ENCODE results near the gene ARSI. TPM values are rescaled to one million over a fixed set of nuclear protein-coding genes. Genes with fewer than 3 reads are reported as not detected.
A peak's percentile ranks its signal among the peaks of the same experiment; 100 is the strongest.

The ARSI gene
- polyA plus RNA-seq, 3 donors: 2.8 to 4.7 (median 3.9) TPM

- no peak for DNase-seq
These were observed 8.4 kb upstream of the ARSI start for GRCh38 chr5:150311015-150311692.

DNA sequence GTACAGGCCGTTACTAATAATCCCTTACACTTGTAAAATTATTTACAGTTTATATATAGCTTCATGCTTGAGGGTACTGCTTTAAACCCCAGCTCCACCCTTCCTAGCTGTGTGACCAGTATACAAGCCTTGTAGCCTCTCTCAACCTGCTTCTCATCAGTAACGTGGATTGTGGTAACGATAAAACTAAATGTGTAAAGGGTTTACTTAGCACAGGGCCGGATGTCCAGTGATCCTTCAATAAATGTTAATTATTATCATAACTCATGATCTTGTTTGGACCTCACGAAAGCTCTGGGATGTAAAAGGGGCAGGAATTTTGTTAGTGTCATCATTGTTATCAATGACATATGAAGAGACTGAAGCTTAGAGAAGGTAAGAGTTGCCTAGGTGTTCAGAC is 7.5 kb upstream of the ARSI start:
- DNase-seq: no peak

DNA sequence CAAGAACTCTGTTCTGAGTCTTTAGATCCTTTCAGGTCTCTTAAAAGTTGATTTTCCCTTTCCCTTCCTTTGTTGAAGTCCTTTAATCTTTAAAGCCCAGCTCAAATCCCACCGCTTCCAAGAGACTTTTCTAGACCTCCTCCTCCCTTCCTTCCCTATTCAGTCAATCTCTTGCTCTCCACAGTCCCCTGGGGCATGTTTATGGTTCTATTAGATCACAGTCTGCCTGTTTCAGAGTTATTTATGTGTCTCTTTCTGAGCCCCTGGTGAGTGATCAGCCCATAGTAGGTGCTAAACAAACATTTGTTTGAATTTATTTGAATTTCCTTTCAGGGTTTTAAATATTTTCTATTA is 7.2 kb upstream of the ARSI start:
- no peak for DNase-seq

GRCh38 chr5:150309101-150309885 is 6.6 kb upstream of the ARSI start:
- no peak for DNase-seq

DNA sequence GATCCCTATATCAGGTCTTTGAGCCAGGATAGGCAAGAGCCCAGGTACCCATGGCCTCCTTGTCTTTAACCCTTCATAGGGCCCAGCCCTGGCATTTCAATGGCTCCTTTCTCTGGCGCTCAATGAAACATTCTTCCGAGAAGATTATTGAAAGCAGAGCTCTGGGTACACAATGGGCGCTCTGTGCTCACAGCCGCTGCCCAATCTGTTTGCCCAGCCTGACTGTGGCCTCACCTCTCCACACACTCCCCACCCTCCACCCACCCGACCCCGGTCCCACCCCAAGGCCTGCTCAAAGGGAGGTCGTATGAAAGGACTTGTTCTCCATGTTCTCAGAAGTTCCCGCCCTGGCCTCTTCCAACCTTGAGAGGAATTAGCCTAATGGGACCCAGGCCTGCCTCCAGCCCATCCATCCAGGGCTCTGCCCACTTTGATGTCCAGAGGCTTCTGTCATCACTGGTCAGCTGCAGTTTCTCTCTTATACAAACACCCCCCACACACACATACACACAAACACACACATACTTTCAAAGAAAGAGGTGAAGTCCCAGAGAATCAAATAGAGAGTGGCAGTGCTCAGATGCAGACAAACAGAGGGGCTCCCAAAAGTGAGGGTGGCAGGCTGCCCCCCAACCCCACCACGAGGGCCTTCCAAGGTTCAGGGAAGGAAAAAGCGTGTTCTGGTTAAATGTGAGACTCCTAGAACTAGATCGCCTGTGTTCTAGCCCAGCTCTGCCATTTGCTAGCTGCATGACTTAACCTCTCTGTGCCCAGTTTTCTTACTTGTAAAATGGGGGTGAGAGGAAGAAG is 5.1 kb upstream of the ARSI start:
- no peak for DNase-seq

DNA sequence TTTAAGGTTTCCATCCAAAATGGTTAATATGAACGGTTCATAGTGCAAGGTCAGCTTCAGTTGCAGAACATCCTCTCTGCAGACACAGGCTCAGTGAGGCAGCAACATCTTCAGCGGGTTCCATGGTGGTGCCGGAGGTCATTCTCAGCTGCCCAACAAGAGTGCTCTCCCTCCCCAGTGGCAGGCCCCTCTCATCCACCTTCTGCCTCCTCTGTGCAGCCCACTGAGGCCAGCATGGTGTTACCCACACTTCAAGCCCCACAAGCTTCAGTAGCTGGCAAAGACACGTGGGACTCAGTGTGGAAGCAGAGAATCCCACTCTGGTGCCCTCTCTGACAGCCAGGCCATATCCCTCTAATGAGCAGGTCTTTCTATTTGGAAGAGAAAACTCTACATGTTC is 4.1 kb upstream of the ARSI start:
- no peak for DNase-seq

DNA sequence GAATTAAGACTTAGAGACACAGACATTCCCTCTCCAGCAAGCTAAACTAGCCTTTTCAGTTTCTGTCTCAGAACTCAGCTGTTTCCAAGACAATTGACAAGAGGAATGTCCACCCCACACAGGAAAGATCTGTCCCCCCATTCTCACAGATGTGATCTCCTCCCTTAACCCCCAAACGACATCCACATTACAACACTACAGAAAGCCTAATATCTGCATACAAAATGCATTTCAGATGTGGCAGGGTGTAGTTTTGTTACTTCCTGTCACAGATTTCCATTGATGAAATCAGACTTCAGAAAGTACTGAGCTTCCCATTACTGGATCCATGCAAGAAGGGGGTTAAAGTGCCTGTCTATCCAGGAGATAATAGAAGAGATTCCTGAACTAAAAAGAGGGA is 2.9 kb upstream of the ARSI start:
- DNase-seq: no peak

DNA sequence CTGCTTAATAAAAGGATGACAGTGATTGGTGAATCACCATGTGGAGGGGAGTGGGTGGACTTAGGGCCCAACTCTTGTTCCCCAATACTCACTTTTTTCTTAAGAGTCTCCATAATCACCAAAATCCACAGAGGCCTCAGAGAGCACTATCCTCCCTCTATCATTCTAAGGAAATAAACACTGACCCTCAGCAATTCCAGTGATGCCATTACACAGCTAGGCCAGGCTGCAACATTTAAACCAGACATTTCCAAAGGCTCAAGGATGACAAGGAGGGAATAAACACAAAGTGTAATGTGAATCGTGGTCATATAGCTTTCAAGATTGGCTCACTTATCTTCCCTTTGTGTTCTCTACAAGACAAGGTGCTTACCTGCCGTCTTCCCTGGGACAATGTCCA is 2.4 kb upstream of the ARSI start:
- DNase-seq: no peak

- DNase-seq: no peak
These were observed 1.9 kb upstream of the ARSI start for GRCh38 chr5:150304481-150305081.

DNA sequence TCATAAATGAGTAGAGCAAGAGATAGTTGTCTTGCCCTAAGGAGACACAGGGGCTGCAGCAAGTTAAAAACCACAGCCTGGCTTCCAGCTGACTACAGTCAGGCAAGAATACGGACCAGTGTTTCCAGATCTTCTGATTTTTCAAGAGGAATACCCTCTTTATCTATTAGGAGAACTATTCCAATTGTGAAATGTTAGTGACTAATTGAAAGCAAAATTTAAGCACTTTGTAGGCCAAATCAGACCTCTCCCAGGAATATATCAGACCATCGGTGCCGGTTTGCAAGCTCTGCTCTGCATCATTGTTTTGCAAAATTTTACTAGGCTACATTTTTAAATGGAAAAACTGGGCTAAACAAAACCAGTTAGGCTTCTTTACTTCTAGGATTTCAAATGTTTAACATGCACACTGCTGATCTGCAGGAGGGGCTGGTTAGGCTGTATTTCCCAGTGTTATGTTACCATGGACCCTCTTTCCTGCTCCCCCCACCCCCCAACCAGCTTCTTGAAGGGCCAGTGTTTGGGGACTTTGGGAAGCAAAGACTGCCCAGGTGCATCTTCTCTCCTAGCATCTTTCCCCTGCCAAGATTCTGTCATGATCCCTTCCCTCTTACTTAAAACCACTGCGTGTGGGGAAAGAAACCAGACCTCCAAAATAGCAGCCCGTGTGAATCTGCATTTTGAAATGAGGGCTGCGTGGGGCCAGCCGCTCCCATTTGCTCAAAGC is 1.1 kb upstream of the ARSI start:
- peak; percentile 79 for DNase-seq

- no peak for DNase-seq
These were observed 438 bp upstream of the ARSI start for GRCh38 chr5:150303070-150303615.

DNA sequence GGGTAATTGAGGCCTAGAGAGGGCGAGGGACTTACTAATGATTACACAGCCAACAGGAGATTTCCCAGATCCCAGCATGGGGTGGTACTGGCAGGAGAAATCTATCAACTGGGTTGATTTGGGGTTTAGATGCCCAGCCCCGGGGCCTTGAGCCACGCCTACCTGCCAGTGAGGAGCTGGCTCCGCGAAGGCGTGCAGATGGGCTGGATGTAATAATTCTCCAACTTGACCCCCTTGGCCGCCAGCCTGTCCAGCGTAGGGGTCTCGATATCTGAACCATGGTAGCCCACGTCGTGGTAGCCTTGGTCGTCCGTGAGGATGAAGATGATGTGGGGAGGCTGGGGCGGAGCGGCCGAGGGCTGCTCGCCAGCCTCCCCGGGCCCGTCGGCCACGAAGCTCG is 804 bp downstream of the ARSI start:
- DNase-seq: no peak

DNA sequence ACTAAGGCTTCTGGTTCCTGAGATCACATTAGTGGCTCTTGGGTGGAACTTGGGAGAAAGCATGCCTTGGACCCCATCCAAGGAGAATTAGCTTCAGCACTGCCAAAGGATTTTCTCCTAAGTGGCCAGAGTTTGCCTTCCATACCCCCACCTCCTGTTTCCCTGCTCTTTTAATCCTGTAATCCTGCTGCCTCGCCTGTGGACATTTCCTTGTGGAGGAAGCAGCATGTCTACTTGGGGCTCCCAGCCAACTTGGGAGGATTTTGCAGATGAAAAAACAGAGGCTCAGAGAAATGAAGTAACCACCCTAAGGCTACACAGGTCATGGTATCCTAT is 1.6 kb downstream of the ARSI start:
- DNase-seq: no peak

- no peak for DNase-seq
These were observed 2.1 kb downstream of the ARSI start for GRCh38 chr5:150300496-150301169.

- no peak for DNase-seq
These were observed 3.0 kb downstream of the ARSI start for GRCh38 chr5:150299571-150300327.

GRCh38 chr5:150298701-150299451 is 3.8 kb downstream of the ARSI start:
- DNase-seq: no peak

- DNase-seq: no peak
These were observed 4.6 kb downstream of the ARSI start for GRCh38 chr5:150297934-150298595.

- no peak for DNase-seq
These were observed 5.3 kb downstream of the ARSI start for GRCh38 chr5:150297236-150297890.
